ENCODE measurements around the gene S1PR5.
"Not testable (repeated sequence)": the region's sequence is repeated elsewhere in the genome, so short reads cannot be mapped to it uniquely, and the experiment has no call there.

The S1PR5 gene

GRCh38 chr19:10533646-10534386 lies 16.6 kb upstream of the S1PR5 start:
- Histone ChIP-seq H3K27me3 (peaks cover 31% of the 10 kb centered on the region), H3K9me3 (no peaks in the 10 kb centered on the region), H3K4me1 (no peaks in the 10 kb centered on the region), H3K36me3 (no peaks in the 10 kb centered on the region), H3K4me3 (ENCODE audit: low read depth, low read length) (no peak overlapping the region)
- DNase-seq = no peak
- TF ChIP-seq CTCF (IDR thresholded peaks at IDR 0.05; ENCODE audit: low read depth, low read length) = no peak

GRCh38 chr19:10532457-10532856 lies 15.2 kb upstream of the S1PR5 start:
- H3K27me3 ChIP-seq = peaks cover 18% of the 10 kb centered on the region

GRCh38 chr19:10526887-10527286 lies 9.6 kb upstream of the S1PR5 start:
- not testable (repeated sequence) for H3K9me3 ChIP-seq; H3K4me3 ChIP-seq (ENCODE audit: low read depth, low read length); H3K27me3 ChIP-seq; DNase-seq; H3K36me3 ChIP-seq; H3K4me1 ChIP-seq

More at GRCh38 chr19:10532457-10532856, 15.2 kb upstream of the S1PR5 start:
- H3K4me3 ChIP-seq (ENCODE audit: low read depth, low read length) = no peak overlapping the region
- DNase-seq = no peak
- H3K4me1 ChIP-seq = no peaks in the 10 kb centered on the region
- TF ChIP-seq CTCF (IDR thresholded peaks at IDR 0.05; ENCODE audit: low read depth, low read length) = no peak
- H3K36me3 ChIP-seq = no peaks in the 10 kb centered on the region
- no peaks in the 10 kb centered on the region for H3K9me3 ChIP-seq

GRCh38 chr19:10525636-10526035 lies 8.4 kb upstream of the S1PR5 start:
- H3K4me1 ChIP-seq = no peaks in the 10 kb centered on the region
- no peaks in the 10 kb centered on the region for H3K9me3 ChIP-seq
- peaks cover 9% of the 10 kb centered on the region for H3K27me3 ChIP-seq
- H3K4me3 ChIP-seq (ENCODE audit: low read depth, low read length) = no peak overlapping the region
- TF ChIP-seq CTCF (IDR thresholded peaks at IDR 0.05; ENCODE audit: low read depth, low read length) = no peak
- no peak for DNase-seq
- H3K36me3 ChIP-seq = no peaks in the 10 kb centered on the region

- no peak for TF ChIP-seq CTCF (IDR thresholded peaks at IDR 0.05; ENCODE audit: low read depth, low read length)
- Histone ChIP-seq H3K36me3 (no peaks in the 10 kb centered on the region), H3K4me1 (no peaks in the 10 kb centered on the region), H3K9me3 (no peaks in the 10 kb centered on the region), H3K27me3 (peaks cover 33% of the 10 kb centered on the region), H3K4me3 (ENCODE audit: low read depth, low read length) (no peak overlapping the region)
- DNase-seq = no peak
Observed at GRCh38 chr19:10523135-10523636, 5.9 kb upstream of the S1PR5 start.

GRCh38 chr19:10521461-10522171 lies 4.4 kb upstream of the S1PR5 start:
- no peak for TF ChIP-seq CTCF (IDR thresholded peaks at IDR 0.05; ENCODE audit: low read depth, low read length)
- Histone ChIP-seq H3K36me3 (no peaks in the 10 kb centered on the region), H3K4me1 (no peaks in the 10 kb centered on the region), H3K4me3 (ENCODE audit: low read depth, low read length) (no peak overlapping the region), H3K27me3 (peaks cover 49% of the 10 kb centered on the region), H3K9me3 (no peaks in the 10 kb centered on the region)
- no peak for DNase-seq

Measured in BE2C (cell line).